GM23338 (cell line): ENCODE measurements around the gene MLLT3.

Experiments used
- CTCF ChIP-seq, 2 experiments: fragments of 200-600 bp in 1 of 2; sonication (generic) in 1 of 2; conservative IDR thresholded peaks; 2 replicates each; pipeline versions ENCODE4 v1.5.1 to v1.6.1; 2016 to 2017; ENCODE audit warnings: antibody characterized with exemption in 2 of 2, low read depth in 2 of 2, mild to moderate bottlenecking in 2 of 2, moderate library complexity in 1 of 2
- EZH2phosphoT487 ChIP-seq: fragments of 200-600 bp; sonication (generic); IDR thresholded peaks from one replicate; pipeline ENCODE4 v1.8.1; 2018; ENCODE audit warnings: antibody characterized with exemption; ENCODE audit not compliant: unreplicated experiment
- POLR2AphosphoS5 ChIP-seq: IDR thresholded peaks from 2 replicates; pipeline ENCODE4 v1.6.1; 2016; ENCODE audit warnings: antibody characterized with exemption, low read depth
- STAT1 ChIP-seq: IDR thresholded peaks from one replicate; pipeline ENCODE4 v1.6.1; 2016; ENCODE audit warnings: antibody characterized with exemption; ENCODE audit not compliant: unreplicated experiment
- ZNF114 ChIP-seq: fragments of 250-450 bp; sonication (Bioruptor Pico); IDR thresholded peaks from 2 replicates; pipeline ENCODE4 v1.5.0; 2020; ENCODE audit warnings: mild to moderate bottlenecking, moderate library complexity

DNA sequence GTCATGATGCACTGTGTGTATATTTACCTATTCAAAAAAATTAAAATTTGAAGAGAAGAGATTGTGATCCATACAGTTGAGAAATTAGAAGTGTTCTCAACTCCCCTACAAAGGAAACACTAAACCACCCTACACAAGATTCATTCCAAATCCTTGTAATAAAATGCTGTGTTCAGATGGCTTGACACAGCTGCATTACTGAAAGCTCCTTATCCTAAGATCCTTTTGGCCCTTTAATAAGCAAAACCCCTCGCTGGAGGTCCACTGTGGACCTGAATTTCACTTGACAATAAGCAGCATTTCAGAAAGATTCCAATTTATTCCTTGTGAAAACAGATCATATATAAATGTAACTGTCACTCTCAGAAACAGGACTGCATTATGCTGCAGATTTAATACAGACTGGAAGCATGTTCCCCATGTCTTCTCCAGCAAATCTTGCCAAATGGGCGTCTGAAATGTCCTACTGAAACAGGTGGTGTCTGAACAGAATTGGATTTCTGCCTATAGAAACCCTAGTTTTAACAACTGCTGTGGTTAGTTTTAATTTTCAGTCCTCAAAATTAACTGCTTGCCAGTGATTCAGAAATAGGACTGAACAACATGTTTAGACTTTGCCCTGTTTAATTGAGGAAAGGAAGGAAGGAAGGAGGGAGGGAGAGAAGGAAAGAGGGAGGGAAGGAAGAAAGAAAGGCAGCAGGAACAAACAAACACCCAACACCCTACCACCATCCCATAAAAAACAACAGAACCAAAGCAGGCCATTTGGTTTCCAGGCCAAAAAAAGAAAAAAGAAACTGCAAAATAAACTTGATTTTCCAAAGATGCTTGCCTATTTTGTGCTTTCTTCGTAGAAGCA lies 179.6 kb downstream of the MLLT3 start:
- TF ChIP-seq ZNF114 (no peak), CTCF (conservative IDR thresholded peaks at IDR 0.05; ENCODE audit: low read depth in 2 of 2) (no peak), EZH2phosphoT487 (no peak), POLR2AphosphoS5 (no peak), STAT1 (no peak)
